Kidney capillary endothelial cell (primary cell): ENCODE measurements around the gene NEGR1.

Experiments
- DNase-seq: peaks from one replicate; pipeline ENCODE4 v3.0.0-alpha.2; 2018; ENCODE audit warnings: low spot score

NEGR1 gene

GRCh38 chr1:72023063-72023930, 259.0 kb downstream of the NEGR1 start:
- DNase-seq = no peak

- DNase-seq = no peak
These were observed 263.8 kb downstream of the NEGR1 start for GRCh38 chr1:72018562-72018961.

GRCh38 chr1:72015006-72015405, 267.3 kb downstream of the NEGR1 start:
- no peak for DNase-seq

- DNase-seq = no peak
These were observed 269.2 kb downstream of the NEGR1 start for GRCh38 chr1:72013161-72013560.

- DNase-seq = no peak
These were observed 270.6 kb downstream of the NEGR1 start for GRCh38 chr1:72011721-72012120.

- no peak for DNase-seq
These were observed 272.3 kb downstream of the NEGR1 start for GRCh38 chr1:72010094-72010431.

- DNase-seq = no peak
These were observed 272.9 kb downstream of the NEGR1 start for GRCh38 chr1:72009173-72010093.

- no peak for DNase-seq
These were observed 275.0 kb downstream of the NEGR1 start for GRCh38 chr1:72007312-72007711.

GRCh38 chr1:72006092-72006491, 276.2 kb downstream of the NEGR1 start:
- no peak for DNase-seq

GRCh38 chr1:72003092-72003491, 279.2 kb downstream of the NEGR1 start:
- DNase-seq = no peak

GRCh38 chr1:72000809-72001208, 281.5 kb downstream of the NEGR1 start:
- DNase-seq = no peak

- no peak for DNase-seq
These were observed 287.7 kb downstream of the NEGR1 start for GRCh38 chr1:71994646-71995045.

- DNase-seq = no peak
These were observed 295.2 kb downstream of the NEGR1 start for GRCh38 chr1:71987181-71987580.

GRCh38 chr1:71986160-71986559, 296.2 kb downstream of the NEGR1 start:
- no peak for DNase-seq

GRCh38 chr1:71980556-71980955, 301.8 kb downstream of the NEGR1 start:
- no peak for DNase-seq

- DNase-seq = no peak
These were observed 302.5 kb downstream of the NEGR1 start for GRCh38 chr1:71979882-71980281.

- DNase-seq = no peak
These were observed 314.7 kb downstream of the NEGR1 start for GRCh38 chr1:71967670-71968069.

GRCh38 chr1:71964188-71964587, 318.2 kb downstream of the NEGR1 start:
- DNase-seq = no peak

- DNase-seq = no peak
These were observed 325.6 kb downstream of the NEGR1 start for GRCh38 chr1:71956613-71957285.

GRCh38 chr1:71950579-71950978, 331.8 kb downstream of the NEGR1 start:
- no peak for DNase-seq

- DNase-seq = no peak
These were observed 332.7 kb downstream of the NEGR1 start for GRCh38 chr1:71949681-71950080.

- no peak for DNase-seq
These were observed 333.8 kb downstream of the NEGR1 start for GRCh38 chr1:71948561-71948960.

GRCh38 chr1:71944006-71944405, 338.3 kb downstream of the NEGR1 start:
- no peak for DNase-seq
